PC-3 (cell line): ENCODE measurements around the gene SLC17A5. TPM values are rescaled to one million over a fixed set of nuclear protein-coding genes. Genes with fewer than 3 reads are reported as not detected.

Experiments used
- ATAC-seq: fragments of 200-7000 bp; cut with Tn5 transposase; 2 replicates; pipeline ENCODE4 v1.9.1; 2020; ENCODE audit warnings: mild to moderate bottlenecking, moderate library complexity
- BruUV-seq: library from RNA; stranded (reverse); fragments of 400-500 nt; replicated peaks from 2 replicates; lab custom pipeline; 2021; lab: Mats Ljungman, UMichigan
- CTCF ChIA-PET: fragments of 300-600 bp; sonication (Branson Sonifier 250); formaldehyde crosslinking; loops from one replicate; lab custom pipeline; 2022; ENCODE audit warnings: antibody characterized with exemption; lab: Charles Lee
- POLR2A ChIA-PET: fragments of 300-600 bp; sonication (Branson Sonifier 250); formaldehyde crosslinking; loops from one replicate; lab custom pipeline; 2022; ENCODE audit warnings: antibody characterized with exemption; ENCODE audit not compliant: unreplicated experiment; lab: Charles Lee
- DNase-seq: peaks from one replicate; pipeline ENCODE4 v3.0.0-alpha.2; 2015
- H2AFZ ChIP-seq: fragments of 300-600 bp; sonication (generic); 2 replicates; pipeline ENCODE4 v1.6.0; 2016; ENCODE audit warnings: antibody characterized with exemption, low read length
- H3F3A ChIP-seq: fragments of 300-600 bp; sonication (generic); one replicate; pipeline ENCODE4 v1.6.0; 2017; ENCODE audit warnings: antibody characterized with exemption, low read length, control low read depth, mild to moderate bottlenecking; ENCODE audit not compliant: unreplicated experiment
- H3K27ac ChIP-seq: fragments of 300-600 bp; sonication (generic); 2 replicates; pipeline ENCODE4 v1.5.1; 2016; ENCODE audit warnings: mild to moderate bottlenecking, low read length
- H3K27me3 ChIP-seq: fragments of 300-600 bp; sonication (generic); 2 replicates; pipeline ENCODE4 v1.6.1; 2016; ENCODE audit warnings: low read length, mixed read lengths
- H3K36me3 ChIP-seq: fragments of 300-600 bp; sonication (generic); 2 replicates; pipeline ENCODE4 v1.6.1; 2016; ENCODE audit warnings: low read depth, mixed run types, low read length, mixed read lengths
- H3K4me1 ChIP-seq: fragments of 300-600 bp; sonication (generic); 2 replicates; pipeline ENCODE4 v1.5.1; 2016; ENCODE audit warnings: low read length; ENCODE audit not compliant: insufficient read depth
- H3K4me2 ChIP-seq: fragments of 300-600 bp; sonication (generic); 2 replicates; pipeline ENCODE4 v1.6.0; 2016; ENCODE audit warnings: low read length
- H3K4me3 ChIP-seq: fragments of 300-600 bp; sonication (generic); 2 replicates; pipeline ENCODE4 v1.5.1; 2016; ENCODE audit warnings: mild to moderate bottlenecking, low read length, mixed read lengths
- H3K79me2 ChIP-seq: fragments of 300-600 bp; sonication (generic); 2 replicates; pipeline ENCODE4 v1.6.1; 2017; ENCODE audit warnings: low read length, mixed read lengths
- H3K9ac ChIP-seq: fragments of 300-600 bp; sonication (generic); 2 replicates; pipeline ENCODE4 v1.6.0; 2016; ENCODE audit warnings: mild to moderate bottlenecking, low read length
- H3K9me2 ChIP-seq: fragments of 300-600 bp; sonication (generic); replicated peaks from 2 replicates; pipeline ENCODE4 v1.6.1; 2016; ENCODE audit warnings: mixed run types, low read length, mixed read lengths
- H3K9me3 ChIP-seq: fragments of 300-600 bp; sonication (generic); 2 replicates; pipeline ENCODE4 v1.6.1; 2016; ENCODE audit warnings: low read length, mixed read lengths
- H4K20me1 ChIP-seq: fragments of 300-600 bp; sonication (generic); 2 replicates; pipeline ENCODE4 v1.6.1; 2016; ENCODE audit warnings: low read length, mixed read lengths
- CTCF ChIP-seq: fragments of 300-600 bp; sonication (generic); conservative IDR thresholded peaks from 2 replicates; pipeline ENCODE4 v1.5.1; 2017; ENCODE audit warnings: antibody characterized with exemption, low read depth, mild to moderate bottlenecking, low read length
- EZH2 ChIP-seq: fragments of 300-600 bp; sonication (generic); IDR thresholded peaks from one replicate; pipeline ENCODE4 v1.6.1; 2017; ENCODE audit warnings: antibody characterized with exemption, mild to moderate bottlenecking, low read length; ENCODE audit not compliant: unreplicated experiment
- EZH2phosphoT487 ChIP-seq: fragments of 300-600 bp; sonication (generic); IDR thresholded peaks from 2 replicates; pipeline ENCODE4 v1.6.1; 2018; ENCODE audit warnings: mild to moderate bottlenecking, antibody characterized with exemption, low read length, borderline replicate concordance
- intact Hi-C: fragments of 100-400 bp; cut with micrococcal nuclease; formaldehyde crosslinking; loops from 2 replicates; pipeline ENCODE4 v1.9.0; 2023
- total RNA-seq: library from RNA; depleted of rRNA; stranded (reverse); fragments of >200 nt; gene quantifications from 2 replicates; pipeline ENCODE4 v1.2.3, GENCODE V29; 2014; rRNA removed

Gene SLC17A5
- total RNA-seq, 1 experiment from 2014 or later, result 5.2 TPM

GRCh38 chr6:73548458-73549446, 105.0 kb downstream of the SLC17A5 start:
- POLR2A ChIA-PET, result no interaction called here

GRCh38 chr6:73547036-73547435, 106.8 kb downstream of the SLC17A5 start:
- POLR2A ChIA-PET, result no interaction called here
- DNase-seq, result no peak
- no TSS peak for BruUV-seq
- H4K20me1 ChIP-seq, result no peaks in the 10 kb centered on the region
- H3K27ac ChIP-seq, result no peak overlapping the region
- H3K9ac ChIP-seq, result no peak overlapping the region
- H3K36me3 ChIP-seq, result no peaks in the 10 kb centered on the region
- H2AFZ ChIP-seq, result no peak overlapping the region
- TF ChIP-seq CTCF (no peak), EZH2phosphoT487 (no peak), EZH2 (no peak)
- H3K4me1 ChIP-seq, result no peaks in the 10 kb centered on the region
- no peak overlapping the region for H3K4me3 ChIP-seq
- CTCF ChIA-PET, result no interaction called here
- no peaks in the 10 kb centered on the region for H3K9me2 ChIP-seq
- no peak overlapping the region for H3K4me2 ChIP-seq
- H3F3A ChIP-seq, result no peaks in the 10 kb centered on the region
- H3K27me3 ChIP-seq, result no peaks in the 10 kb centered on the region
- intact Hi-C loops, result no loop called here
- no peaks in the 10 kb centered on the region for H3K79me2 ChIP-seq
- H3K9me3 ChIP-seq, result no peaks in the 10 kb centered on the region
- ATAC-seq, result no peak

More at GRCh38 chr6:73548458-73549446, 105.0 kb downstream of the SLC17A5 start:
- no peak overlapping the region for H3K9ac ChIP-seq
- CTCF ChIA-PET, result interaction anchor here (0.6 kb wide), 1 partner anchor 637 kb away, joined by 10 read pairs; no protein-coding TSS in a partner anchor
- no peak for ATAC-seq
- H3K27me3 ChIP-seq, result no peaks in the 10 kb centered on the region
- no peak overlapping the region for H3K4me3 ChIP-seq
- no peaks in the 10 kb centered on the region for H3K4me1 ChIP-seq
- H3K9me2 ChIP-seq, result no peaks in the 10 kb centered on the region
- no peaks in the 10 kb centered on the region for H3K79me2 ChIP-seq
- no peak for DNase-seq
- H3K4me2 ChIP-seq, result no peak overlapping the region
- intact Hi-C loops, result no loop called here
- no peaks in the 10 kb centered on the region for H3F3A ChIP-seq
- TF ChIP-seq CTCF, result no peak
- no peak for TF ChIP-seq EZH2
- no peak for TF ChIP-seq EZH2phosphoT487
- no peaks in the 10 kb centered on the region for H4K20me1 ChIP-seq
- no peaks in the 10 kb centered on the region for H3K9me3 ChIP-seq
- BruUV-seq, result no TSS peak
- no peak overlapping the region for H3K27ac ChIP-seq
- H2AFZ ChIP-seq, result no peak overlapping the region
- H3K36me3 ChIP-seq, result no peaks in the 10 kb centered on the region

Other genes starting within 250 kb of the SLC17A5 start
- gene CGAS, start 201.7 kb downstream of the SLC17A5 start, total RNA-seq, result 18.7 and 19.4 TPM in 2 replicates
- gene MTO1, start 192.3 kb downstream of the SLC17A5 start, total RNA-seq, result 13.8 and 19.5 TPM in 2 replicates
- 5,206 and 6,057 TPM in 2 replicates for gene EEF1A1, start 133.0 kb downstream of the SLC17A5 start, total RNA-seq
- gene CD109, start 42.2 kb upstream of the SLC17A5 start, total RNA-seq, result 16.8 and 19.1 TPM in 2 replicates